HepG2 (cell line): ENCODE results near the gene PRKAR2B.

Source experiments
- EZH2 ChIP-seq: conservative IDR thresholded peaks from 2 replicates; pipeline ENCODE4 v1.6.1; 2012; ENCODE audit warnings: mild to moderate bottlenecking, low read depth, low read length, moderate library complexity
- HDAC6 ChIP-seq: fragments of 200-600 bp; sonication (generic); IDR thresholded peaks from 2 replicates; pipeline ENCODE4 v1.7.0; 2017; ENCODE audit warnings: mild to moderate bottlenecking, antibody characterized with exemption, low read length, low read depth
- NFRKB ChIP-seq: fragments of 450-650 bp; IDR thresholded peaks from 2 replicates; pipeline ENCODE4 v1.6.1; 2017
- REPIN1 ChIP-seq: sonication (generic); formaldehyde crosslinking; IDR thresholded peaks from 2 replicates; pipeline ENCODE4 v1.8.0; 2022; ENCODE audit warnings: missing genetic modification reagents, low read depth, mild to moderate bottlenecking, borderline replicate concordance
- SRY ChIP-seq: sonication (generic); formaldehyde crosslinking; IDR thresholded peaks from 2 replicates; pipeline ENCODE4 v1.8.0; 2022; ENCODE audit warnings: mild to moderate bottlenecking, missing genetic modification reagents
- TARDBP ChIP-seq: sonication (generic); formaldehyde crosslinking; IDR thresholded peaks from 2 replicates; pipeline ENCODE4 v1.8.0; 2022; ENCODE audit warnings: mild to moderate bottlenecking, missing genetic modification reagents
- ZBTB21 ChIP-seq: sonication (generic); formaldehyde crosslinking; IDR thresholded peaks from 2 replicates; pipeline ENCODE4 v1.4.0; 2020; ENCODE audit warnings: missing genetic modification reagents
- ZBTB7A ChIP-seq: sonication (generic); formaldehyde crosslinking; IDR thresholded peaks from 2 replicates; pipeline ENCODE4 v1.8.0; 2022; ENCODE audit warnings: mild to moderate bottlenecking, missing genetic modification reagents
- ZBTB8A ChIP-seq: sonication (generic); formaldehyde crosslinking; IDR thresholded peaks from 2 replicates; pipeline ENCODE4 v1.4.0; 2020; ENCODE audit warnings: mild to moderate bottlenecking, low read depth, missing genetic modification reagents, borderline replicate concordance
- ZNF136 ChIP-seq: sonication (generic); formaldehyde crosslinking; IDR thresholded peaks from 2 replicates; pipeline ENCODE4 v1.8.1; 2022; ENCODE audit warnings: low read depth, mild to moderate bottlenecking, moderate library complexity, missing genetic modification reagents
- ZNF350 ChIP-seq: sonication (generic); formaldehyde crosslinking; IDR thresholded peaks from 2 replicates; pipeline ENCODE4 v1.4.0; 2020; ENCODE audit warnings: mild to moderate bottlenecking, low read depth, missing genetic modification reagents, borderline replicate concordance
- TF ChIP-seq, protein P1 (sequence below): sonication (generic); formaldehyde crosslinking; IDR thresholded peaks from 2 replicates; pipeline ENCODE4 v1.4.0; 2020; ENCODE audit warnings: missing genetic modification reagents

DNA sequence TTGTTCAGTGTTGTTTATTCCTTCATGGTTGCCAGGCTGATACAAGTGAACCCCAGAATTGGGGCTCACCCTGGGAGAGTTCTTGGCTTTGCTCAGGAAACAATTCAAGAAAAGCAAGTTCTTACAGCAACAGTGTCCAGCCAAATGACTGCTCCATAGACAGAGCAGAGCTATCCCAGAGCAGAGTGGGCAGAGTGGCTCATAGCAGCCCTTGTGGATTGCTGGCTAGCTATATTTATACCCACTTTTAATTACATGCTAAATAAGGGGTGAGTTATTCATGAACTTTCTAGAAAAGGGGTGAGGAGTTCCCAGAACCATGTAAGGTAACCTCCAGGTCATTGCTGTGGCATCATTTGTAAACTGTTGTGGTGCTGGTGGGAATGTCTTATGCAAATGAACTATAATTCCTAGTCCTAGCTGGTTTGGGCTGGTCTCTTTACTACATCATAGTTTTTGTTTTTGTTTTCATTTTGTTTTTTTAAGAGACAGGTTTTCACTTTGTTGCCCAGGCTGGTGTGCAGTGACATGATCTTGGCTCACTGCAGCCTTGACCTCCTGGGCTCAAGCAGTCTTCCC is 64.4 kb downstream of the PRKAR2B start:
- no peak for TF ChIP-seq EZH2
- TF ChIP-seq, protein P1, sequence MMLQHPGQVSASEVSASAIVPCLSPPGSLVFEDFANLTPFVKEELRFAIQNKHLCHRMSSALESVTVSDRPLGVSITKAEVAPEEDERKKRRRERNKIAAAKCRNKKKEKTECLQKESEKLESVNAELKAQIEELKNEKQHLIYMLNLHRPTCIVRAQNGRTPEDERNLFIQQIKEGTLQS, result no peak
- no peak for TF ChIP-seq NFRKB
- TF ChIP-seq TARDBP (CRISPR knock-in tag), result no peak
- TF ChIP-seq SRY (CRISPR knock-in tag), result no peak
- TF ChIP-seq ZBTB8A, result no peak
- TF ChIP-seq ZNF136 (CRISPR knock-in tag), result no peak
- TF ChIP-seq ZNF350, result no peak
- TF ChIP-seq ZBTB21 (CRISPR knock-in tag), result no peak
- no peak for TF ChIP-seq ZBTB7A (CRISPR knock-in tag)
- no peak for TF ChIP-seq REPIN1 (CRISPR knock-in tag)
- TF ChIP-seq HDAC6, result no peak
